ENCODE measurements around the gene ZNF774.

- TF ChIP-seq, protein P1, sequence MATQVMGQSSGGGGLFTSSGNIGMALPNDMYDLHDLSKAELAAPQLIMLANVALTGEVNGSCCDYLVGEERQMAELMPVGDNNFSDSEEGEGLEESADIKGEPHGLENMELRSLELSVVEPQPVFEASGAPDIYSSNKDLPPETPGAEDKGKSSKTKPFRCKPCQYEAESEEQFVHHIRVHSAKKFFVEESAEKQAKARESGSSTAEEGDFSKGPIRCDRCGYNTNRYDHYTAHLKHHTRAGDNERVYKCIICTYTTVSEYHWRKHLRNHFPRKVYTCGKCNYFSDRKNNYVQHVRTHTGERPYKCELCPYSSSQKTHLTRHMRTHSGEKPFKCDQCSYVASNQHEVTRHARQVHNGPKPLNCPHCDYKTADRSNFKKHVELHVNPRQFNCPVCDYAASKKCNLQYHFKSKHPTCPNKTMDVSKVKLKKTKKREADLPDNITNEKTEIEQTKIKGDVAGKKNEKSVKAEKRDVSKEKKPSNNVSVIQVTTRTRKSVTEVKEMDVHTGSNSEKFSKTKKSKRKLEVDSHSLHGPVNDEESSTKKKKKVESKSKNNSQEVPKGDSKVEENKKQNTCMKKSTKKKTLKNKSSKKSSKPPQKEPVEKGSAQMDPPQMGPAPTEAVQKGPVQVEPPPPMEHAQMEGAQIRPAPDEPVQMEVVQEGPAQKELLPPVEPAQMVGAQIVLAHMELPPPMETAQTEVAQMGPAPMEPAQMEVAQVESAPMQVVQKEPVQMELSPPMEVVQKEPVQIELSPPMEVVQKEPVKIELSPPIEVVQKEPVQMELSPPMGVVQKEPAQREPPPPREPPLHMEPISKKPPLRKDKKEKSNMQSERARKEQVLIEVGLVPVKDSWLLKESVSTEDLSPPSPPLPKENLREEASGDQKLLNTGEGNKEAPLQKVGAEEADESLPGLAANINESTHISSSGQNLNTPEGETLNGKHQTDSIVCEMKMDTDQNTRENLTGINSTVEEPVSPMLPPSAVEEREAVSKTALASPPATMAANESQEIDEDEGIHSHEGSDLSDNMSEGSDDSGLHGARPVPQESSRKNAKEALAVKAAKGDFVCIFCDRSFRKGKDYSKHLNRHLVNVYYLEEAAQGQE (tag by site-specific recombination; IDR thresholded peaks at IDR 0.05), result no peak
- TF ChIP-seq ZNF544 (tag by site-specific recombination; IDR thresholded peaks at IDR 0.05) (no peak), ZNF16 (tag by site-specific recombination; IDR thresholded peaks at IDR 0.05; ENCODE audit: low read depth) (no peak), CTCF (tag by site-specific recombination; IDR thresholded peaks at IDR 0.05) (no peak), PRDM10 (tag by site-specific recombination; IDR thresholded peaks at IDR 0.05) (no peak), IKZF3 (tag by site-specific recombination; IDR thresholded peaks at IDR 0.05) (no peak), SETDB1 (IDR thresholded peaks at IDR 0.05; ENCODE audit: insufficient read length, low read length) (no peak), ELK4 (IDR thresholded peaks at IDR 0.05; ENCODE audit: borderline replicate concordance, low read depth, low read length) (no peak), ZNF138 (tag by site-specific recombination; IDR thresholded peaks at IDR 0.05; ENCODE audit: borderline replicate concordance) (no peak), ZNF76 (tag by site-specific recombination; IDR thresholded peaks at IDR 0.05; ENCODE audit: borderline replicate concordance, low read depth) (no peak), ZNF133 (tag by site-specific recombination; IDR thresholded peaks at IDR 0.05) (no peak), ZNF747 (tag by site-specific recombination; IDR thresholded peaks at IDR 0.05) (no peak), YY1 (tag by site-specific recombination; IDR thresholded peaks at IDR 0.05) (no peak)
- TF ChIP-seq, protein P2, sequence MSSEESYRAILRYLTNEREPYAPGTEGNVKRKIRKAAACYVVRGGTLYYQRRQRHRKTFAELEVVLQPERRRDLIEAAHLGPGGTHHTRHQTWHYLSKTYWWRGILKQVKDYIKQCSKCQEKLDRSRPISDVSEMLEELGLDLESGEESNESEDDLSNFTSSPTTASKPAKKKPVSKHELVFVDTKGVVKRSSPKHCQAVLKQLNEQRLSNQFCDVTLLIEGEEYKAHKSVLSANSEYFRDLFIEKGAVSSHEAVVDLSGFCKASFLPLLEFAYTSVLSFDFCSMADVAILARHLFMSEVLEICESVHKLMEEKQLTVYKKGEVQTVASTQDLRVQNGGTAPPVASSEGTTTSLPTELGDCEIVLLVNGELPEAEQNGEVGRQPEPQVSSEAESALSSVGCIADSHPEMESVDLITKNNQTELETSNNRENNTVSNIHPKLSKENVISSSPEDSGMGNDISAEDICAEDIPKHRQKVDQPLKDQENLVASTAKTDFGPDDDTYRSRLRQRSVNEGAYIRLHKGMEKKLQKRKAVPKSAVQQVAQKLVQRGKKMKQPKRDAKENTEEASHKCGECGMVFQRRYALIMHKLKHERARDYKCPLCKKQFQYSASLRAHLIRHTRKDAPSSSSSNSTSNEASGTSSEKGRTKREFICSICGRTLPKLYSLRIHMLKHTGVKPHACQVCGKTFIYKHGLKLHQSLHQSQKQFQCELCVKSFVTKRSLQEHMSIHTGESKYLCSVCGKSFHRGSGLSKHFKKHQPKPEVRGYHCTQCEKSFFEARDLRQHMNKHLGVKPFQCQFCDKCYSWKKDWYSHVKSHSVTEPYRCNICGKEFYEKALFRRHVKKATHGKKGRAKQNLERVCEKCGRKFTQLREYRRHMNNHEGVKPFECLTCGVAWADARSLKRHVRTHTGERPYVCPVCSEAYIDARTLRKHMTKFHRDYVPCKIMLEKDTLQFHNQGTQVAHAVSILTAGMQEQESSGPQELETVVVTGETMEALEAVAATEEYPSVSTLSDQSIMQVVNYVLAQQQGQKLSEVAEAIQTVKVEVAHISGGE (tag by site-specific recombination; conservative IDR thresholded peaks at IDR 0.05; ENCODE audit: low read depth), result no peak
These were observed 13.6 kb upstream of the ZNF774 start for GRCh38 chr15:90338532-90338931.
